GM21723 (cell line): ENCODE results near the gene LDHAL6B.
"Not testable (repeated sequence)": the region's sequence is repeated elsewhere in the genome, so short reads cannot be mapped to it uniquely, and the experiment has no call there.

Experiments
- ATAC-seq: cut with Tn5 transposase; IDR thresholded peaks from one replicate; pipeline ENCODE4 v1.9.1; 2021; ENCODE audit warnings: mild to moderate bottlenecking, moderate library complexity; ENCODE audit not compliant: unreplicated experiment

Gene LDHAL6B

DNA sequence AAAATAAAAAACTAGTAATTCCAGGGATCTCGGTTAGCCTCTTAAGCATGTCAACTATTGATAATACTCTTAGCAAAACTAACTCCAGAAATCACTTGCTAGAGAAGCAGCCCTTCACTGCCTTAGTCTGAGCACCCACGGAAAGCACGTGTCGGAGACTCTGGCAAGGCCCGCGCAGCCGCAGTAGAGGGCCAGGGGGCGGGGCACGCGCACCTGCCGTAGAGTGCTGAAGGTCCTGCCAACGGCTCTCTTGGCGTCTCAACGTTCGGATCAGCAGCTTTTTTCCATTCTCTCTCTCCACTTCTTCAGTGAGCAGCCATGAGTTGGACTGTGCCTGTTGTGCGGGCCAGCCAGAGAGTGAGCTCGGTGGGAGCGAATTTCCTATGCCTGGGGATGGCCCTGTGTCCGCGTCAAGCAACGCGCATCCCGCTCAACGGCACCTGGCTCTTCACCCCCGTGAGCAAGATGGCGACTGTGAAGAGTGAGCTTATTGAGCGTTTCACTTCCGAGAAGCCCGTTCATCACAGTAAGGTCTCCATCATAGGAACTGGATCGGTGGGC lies at the start of gene LDHAL6B:
Gene LDHAL6B (plus strand): TSS at position 221 of the 561 bp plus-strand sequence. CDS start 98 bp downstream, at position 319.
- ATAC-seq = no peak

- ATAC-seq = no peak
These were observed 49.2 kb upstream of the LDHAL6B start for GRCh38 chr15:59157396-59157795.

DNA sequence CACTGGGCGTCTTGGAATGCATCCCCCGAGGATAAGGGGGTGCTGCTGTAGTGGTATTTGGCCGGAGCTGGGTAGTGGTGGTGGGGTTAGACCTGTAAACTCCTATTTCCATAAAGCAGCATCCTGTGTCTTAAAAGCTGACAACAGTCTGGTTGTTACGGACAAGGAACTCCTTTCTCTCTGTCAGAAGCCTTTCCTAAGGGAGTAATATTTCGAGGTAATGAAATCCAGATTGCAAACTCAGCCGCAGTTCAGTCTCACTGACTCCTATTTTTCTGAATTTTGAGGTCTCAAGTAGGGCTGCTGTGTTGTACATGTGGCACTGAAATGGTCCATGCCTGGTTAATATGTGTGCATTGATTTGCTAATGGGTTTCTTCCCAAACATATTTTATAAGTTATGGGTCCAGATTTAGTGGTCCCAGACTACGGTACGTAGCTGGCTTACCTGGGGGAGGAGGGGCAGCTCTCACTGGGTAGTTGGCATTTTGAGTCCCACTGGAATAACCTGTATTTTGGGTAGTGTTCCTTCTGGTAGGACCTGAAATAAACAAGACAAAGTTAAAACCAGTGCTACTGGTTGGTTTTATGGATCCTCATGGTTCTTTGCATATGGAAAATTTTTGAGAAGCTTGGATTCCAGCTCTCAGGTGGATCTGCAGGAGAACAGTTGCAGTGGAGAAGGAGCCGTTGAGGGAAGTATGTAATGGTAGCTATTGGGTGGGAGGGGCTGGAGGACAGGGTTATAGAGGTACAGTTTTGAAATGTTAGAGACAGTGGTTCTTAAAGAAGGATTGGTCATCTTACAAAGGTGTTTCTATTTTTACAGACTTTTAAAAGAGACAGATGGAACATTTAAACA lies 48.6 kb upstream of the LDHAL6B start:
- no peak for ATAC-seq

- no peak for ATAC-seq
These were observed 48.0 kb upstream of the LDHAL6B start for GRCh38 chr15:59158701-59159034.

DNA sequence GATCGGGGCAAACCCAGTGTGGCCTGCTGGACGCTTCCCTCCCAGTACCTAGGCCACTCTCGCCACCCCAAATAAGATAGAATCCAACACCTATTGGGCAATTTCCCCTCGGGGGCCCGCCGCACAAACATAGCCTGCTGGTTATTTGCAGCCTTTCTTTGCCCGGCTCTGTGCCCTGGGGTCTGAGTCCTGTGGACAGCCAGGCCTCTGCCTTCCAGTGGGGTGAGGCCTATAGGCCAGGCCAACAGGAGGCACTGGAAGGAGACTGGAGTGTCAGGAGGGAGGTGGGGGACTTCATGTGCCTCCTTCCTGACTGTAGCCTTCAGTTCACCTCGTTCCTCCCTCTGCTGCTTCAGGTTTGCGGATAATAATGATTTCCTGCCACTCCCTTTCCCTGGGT lies 47.4 kb upstream of the LDHAL6B start:
- no peak for ATAC-seq

DNA sequence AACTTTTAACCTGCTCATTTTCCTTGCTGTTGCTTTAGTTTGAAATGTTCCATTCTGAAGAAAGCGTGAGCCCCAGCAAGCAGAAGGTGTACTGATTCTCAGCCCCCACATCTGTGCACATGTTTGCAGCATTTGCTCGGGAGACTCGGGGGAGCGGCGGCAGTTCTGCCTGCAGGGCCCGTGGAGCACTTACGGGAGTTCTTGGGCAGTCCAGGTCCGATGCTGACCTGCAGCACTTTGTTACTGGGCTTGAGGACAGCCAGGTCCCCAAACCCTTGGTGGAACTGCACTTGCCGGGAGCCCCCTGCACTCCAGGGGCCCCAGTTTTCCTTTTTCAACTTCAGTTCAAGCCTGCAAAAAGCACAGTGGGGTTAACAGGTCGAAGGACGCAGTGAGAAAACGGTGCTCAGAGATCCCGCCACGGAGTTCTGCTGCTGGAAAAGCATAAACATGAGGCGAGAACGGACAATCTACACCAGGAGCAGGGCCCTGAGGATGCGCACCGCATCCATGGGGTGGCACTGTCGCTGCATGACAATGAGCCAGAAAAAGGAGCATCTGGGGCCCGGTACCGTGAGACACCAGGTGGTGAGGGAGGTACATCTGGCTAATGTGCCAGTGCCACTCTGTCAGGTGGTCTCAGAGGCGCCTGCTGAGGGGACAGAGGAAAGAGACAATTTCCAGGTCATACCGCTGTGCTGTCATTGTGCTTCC lies 45.6 kb upstream of the LDHAL6B start:
- no peak for ATAC-seq

DNA sequence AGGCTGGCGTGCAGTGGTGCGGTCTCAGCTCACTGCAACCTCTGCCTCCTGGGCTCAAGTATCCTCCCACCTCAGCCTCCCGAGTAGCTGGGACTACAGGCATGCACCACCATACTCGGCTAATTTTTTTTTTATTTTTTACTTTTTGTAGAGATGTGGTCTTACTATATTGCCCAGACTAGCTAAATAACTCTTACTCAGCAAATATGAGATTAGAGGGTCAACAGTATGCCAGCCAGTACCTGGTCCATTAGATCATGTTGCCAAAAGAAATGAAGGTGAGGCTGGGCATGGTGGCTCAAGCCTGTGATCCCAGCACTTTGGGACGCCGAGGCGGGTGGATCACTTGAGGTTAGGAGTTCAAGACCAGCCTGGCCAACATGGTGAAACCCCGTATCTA lies 44.6 kb upstream of the LDHAL6B start:
- not testable (repeated sequence) for ATAC-seq

- ATAC-seq = no peak
These were observed 40.9 kb upstream of the LDHAL6B start for GRCh38 chr15:59165726-59166125.

DNA sequence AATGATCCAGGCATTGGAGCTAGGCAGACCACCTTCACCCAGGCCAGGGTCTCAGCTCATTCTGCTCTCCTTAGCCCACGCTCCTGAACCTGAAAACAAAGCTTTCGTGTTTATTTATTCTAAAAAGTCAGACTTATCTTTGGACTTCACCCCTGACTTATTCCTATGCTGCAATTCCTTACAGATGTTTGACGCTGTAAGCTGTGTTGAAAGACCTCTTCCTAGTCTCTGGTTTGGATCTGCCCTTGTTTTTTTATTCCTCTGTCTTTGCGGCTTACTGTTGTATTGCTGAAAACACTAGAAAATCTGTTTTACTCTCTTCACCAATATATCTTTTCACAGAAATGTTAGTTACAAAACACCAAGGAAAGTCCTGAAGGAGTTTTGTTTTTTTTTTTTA lies 40.5 kb upstream of the LDHAL6B start:
- ATAC-seq = no peak

- no peak for ATAC-seq
These were observed 39.9 kb upstream of the LDHAL6B start for GRCh38 chr15:59166601-59167265.

DNA sequence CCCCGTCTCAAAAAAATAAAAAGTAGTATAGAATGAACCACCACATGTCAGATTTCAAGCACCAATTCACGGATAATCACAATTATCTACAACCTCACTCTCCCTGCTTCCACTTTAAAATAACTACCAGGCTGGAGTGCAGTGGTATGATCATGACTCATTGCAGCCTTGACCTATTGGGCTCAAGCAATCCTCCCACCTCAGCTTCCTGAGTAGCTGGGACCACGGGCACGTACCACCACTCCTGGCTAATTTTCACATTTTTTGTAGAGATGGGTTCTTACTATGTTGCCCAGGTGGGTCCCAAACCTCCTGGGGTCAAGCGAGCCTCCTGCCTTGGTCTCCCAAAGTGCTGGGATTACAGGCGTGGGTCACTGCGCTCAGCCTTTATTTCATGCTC lies 38.1 kb upstream of the LDHAL6B start:
- no peak for ATAC-seq

DNA sequence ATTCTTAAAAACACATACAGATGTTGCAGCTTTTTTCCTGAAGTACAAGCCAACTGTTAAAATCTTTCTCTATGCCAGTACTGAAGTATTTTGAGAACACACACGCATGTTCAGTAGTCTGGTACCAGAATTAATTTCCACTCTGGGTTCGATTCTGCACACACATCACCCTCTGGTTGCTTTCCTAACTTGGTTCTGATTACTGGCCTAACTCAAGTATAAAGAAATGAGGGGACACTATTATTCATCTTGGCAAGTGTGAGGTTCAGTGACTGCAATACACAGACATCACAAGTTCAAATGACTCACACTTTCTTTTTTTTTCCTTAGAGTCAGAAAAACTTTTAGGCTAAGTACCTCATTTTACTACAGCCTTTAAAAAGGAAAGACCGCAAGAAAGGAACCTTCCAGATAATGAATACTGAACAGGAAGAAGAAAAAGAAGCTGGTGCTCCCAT lies 37.4 kb upstream of the LDHAL6B start:
- no peak for ATAC-seq

DNA sequence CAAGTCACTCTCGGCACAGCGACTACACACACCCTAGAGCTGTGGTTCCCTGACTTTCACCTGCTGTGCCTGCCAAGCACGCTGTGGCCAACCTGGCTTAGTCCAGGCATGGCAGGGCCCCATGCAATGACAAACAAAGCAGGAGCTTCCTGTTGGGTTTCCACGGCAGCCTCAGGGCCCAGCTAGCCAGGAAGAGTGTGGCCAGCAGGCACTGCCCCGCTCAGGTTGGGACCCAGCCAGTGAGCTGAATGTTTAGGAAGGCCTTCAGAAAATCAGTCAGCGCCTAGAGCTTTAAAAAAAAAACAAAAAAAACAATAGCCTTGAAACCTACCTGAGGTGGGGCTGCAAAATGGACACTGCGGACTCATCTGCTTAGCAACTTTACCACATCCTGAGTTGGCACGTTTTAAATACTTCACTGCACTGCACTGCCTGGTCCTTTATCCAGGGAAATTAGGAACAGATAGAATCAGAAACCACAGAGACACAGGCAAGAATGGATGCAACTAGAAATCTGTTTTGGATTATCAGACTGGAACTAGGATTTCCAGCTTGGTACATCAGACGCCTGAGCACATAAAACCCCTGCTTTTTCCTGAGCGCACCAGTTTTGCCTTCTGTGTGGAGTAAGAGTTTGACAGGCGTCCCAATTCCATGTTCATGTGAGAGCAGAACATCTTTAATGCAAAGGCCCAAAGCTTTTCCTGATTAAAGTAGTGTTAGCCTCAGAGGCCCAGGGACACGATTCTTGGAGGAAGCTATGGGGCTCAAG lies 36.2 kb upstream of the LDHAL6B start:
- no peak for ATAC-seq

DNA sequence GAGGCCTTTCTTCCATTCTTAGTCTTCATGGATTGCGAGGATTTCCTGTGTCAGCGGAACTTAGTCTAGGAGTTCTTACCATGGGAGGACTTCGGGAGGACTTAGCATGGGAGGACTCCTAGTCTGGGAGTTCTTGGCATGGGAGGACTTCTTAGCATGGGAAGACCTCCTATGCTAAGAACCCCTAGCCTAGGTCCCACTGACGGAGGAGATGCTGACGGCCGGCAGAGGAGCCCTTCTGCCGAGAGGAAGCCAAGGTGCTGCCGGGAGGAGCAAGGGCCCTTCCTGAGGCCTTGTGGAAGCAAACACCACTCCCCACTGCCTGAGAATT lies 35.6 kb upstream of the LDHAL6B start:
- no peak for ATAC-seq

- no peak for ATAC-seq
These were observed 34.2 kb upstream of the LDHAL6B start for GRCh38 chr15:59172289-59172901.

- ATAC-seq = no peak
These were observed 33.4 kb upstream of the LDHAL6B start for GRCh38 chr15:59173194-59173593.

- no peak for ATAC-seq
These were observed 32.4 kb upstream of the LDHAL6B start for GRCh38 chr15:59174151-59174834.

DNA sequence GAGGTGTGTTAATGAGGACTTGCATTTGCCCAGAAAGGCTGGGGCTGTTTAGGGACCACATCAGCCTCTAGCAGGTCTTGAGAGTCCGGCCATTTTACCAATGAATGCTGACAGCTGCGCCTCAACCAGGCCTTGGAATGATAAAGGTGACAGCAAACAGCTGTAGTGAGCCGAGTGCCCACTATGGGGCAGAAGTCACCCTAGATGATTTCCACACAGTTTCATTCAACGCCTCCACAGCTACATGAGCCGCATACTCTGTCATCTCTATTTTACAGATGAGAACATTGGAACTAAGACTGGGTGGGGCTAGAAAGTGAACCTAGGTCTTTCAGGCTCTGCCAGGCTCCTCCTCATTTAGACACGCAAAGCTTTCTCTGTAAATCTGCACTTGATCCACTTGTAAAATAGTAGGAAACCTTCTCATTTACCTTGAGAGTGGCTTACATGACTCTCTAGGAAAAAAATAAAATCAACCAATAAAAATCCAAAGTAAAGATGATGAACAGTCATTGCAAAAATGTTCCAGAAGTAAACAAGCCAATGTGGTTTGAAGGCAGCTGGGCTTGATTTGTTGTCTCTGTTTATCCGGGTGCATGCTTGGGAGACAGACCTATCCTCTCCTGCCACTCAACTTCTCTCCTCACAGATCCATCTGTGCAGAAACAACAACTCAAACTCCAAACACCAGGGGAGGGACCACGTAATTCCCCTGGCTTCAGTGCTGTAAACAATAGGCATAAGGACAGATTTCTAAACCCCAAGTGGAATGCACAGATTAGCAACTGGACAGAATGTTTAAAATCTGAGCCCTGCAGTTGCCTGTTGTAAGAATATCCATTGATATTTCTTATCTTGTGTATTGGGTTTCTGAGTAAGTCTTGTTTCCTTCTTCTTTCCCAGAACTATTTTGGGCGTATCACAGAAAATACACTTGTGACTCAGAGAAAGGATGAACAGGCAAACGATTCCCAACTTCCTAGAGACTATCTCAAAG lies 31.5 kb upstream of the LDHAL6B start:
- peak; percentile 66 for ATAC-seq
